ENCODE data around the gene INO80C.
"Not testable (repeated sequence)": the region's sequence is repeated elsewhere in the genome, so short reads cannot be mapped to it uniquely, and the experiment has no call there.

Gene INO80C

DNA sequence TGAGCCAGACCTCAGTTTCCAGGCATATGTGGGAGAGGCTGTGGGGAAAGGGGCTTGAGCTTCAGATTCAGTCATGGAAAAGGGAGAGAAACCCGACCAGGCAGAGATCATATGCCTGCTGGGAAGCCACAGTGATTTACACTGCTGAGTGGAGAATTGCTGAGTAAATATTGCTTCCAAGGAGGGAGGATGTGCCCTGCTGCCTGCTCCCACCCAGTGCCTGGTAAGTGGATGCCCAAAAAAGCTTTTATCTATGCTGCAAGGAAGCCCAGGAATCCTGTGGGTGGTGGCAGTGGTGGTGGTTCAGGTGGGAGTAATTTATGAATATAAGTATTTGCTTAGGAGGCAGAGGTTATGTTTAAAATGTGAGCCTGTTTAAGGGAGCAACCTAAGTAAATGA lies 39.5 kb downstream of the INO80C start:
- DNase-seq: no peak

- no peak for DNase-seq
Measured at GRCh38 chr18:35457140-35457704, 40.5 kb downstream of the INO80C start.

- no peak for DNase-seq
Measured at GRCh38 chr18:35455926-35456763, 41.6 kb downstream of the INO80C start.

- no peak for DNase-seq
Measured at GRCh38 chr18:35454803-35455202, 43.0 kb downstream of the INO80C start.

- DNase-seq: not testable (repeated sequence)
Measured at GRCh38 chr18:35453065-35453464, 44.7 kb downstream of the INO80C start.

- DNase-seq: no peak
Measured at GRCh38 chr18:35451916-35452315, 45.8 kb downstream of the INO80C start.

DNA sequence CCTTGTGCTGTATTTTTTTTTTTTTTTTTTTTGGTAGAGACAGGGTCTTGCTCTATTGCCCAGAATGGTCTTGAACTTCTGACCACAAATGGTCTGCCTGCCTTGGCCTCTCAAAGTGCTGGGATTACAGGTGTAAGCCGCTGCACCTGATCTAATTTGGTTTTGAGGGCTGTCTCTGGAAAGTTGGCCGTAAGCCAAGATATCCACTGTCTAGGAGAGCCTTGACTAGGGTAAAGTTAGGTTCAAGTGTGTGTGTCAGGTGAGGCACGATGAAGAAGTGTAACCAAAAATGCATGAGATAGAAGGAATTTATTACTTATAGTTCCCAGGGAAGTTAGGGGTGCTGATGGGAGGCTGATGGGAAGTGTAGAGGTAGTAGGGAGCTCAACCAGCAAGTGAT lies 46.7 kb downstream of the INO80C start:
- DNase-seq: no peak

DNA sequence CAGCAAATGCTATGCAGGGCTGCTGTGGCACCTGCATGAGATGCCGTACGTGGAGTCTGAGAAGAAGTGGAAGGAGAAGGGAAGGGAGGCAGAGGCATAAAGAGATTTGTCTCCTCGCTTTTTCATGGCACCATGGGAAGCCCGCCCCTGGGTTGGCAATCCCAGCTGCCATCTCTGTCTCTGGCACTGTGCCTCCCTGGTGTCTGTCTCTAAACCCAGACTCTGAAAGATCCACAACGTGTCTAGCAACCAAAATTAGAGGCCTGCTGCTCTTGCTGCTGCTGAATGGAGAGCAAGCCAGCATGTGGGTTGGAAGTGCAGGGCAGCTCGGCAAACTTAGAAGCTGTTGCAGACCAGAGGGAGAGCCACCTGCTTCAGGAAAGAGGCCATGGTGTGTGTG lies 53.1 kb downstream of the INO80C start:
- DNase-seq: no peak

- no peak for DNase-seq
Measured at GRCh38 chr18:35443847-35444246, 53.9 kb downstream of the INO80C start.

DNA sequence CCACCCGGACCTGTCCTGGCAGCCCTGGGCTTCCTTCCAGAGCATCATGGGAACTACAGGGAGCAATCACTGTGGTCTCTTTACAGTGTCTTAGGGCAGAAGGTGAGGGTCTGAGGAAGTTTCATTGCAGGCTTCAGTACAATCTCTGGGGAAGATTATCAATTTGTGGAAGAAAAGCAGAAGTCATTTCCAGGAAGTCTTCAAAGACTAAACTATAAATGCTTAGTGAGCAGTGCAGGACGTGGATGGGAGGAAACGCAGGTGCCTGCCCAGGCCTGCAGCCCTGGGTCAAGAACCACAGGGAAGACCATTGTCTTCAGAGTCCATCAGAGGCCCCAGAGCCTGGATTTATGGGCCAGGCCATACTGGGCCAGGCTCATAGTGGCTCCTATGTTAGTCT lies 54.3 kb downstream of the INO80C start:
- DNase-seq: no peak

- no peak for DNase-seq
Measured at GRCh38 chr18:35442701-35443100, 55.1 kb downstream of the INO80C start.

- no peak for DNase-seq
Measured at GRCh38 chr18:35441857-35442595, 55.7 kb downstream of the INO80C start.

- DNase-seq: no peak
Measured at GRCh38 chr18:35438480-35439234, 59.1 kb downstream of the INO80C start.

- DNase-seq: no peak
Measured at GRCh38 chr18:35437836-35438235, 59.9 kb downstream of the INO80C start.

- DNase-seq: no peak
Measured at GRCh38 chr18:35436076-35436649, 61.6 kb downstream of the INO80C start.

DNA sequence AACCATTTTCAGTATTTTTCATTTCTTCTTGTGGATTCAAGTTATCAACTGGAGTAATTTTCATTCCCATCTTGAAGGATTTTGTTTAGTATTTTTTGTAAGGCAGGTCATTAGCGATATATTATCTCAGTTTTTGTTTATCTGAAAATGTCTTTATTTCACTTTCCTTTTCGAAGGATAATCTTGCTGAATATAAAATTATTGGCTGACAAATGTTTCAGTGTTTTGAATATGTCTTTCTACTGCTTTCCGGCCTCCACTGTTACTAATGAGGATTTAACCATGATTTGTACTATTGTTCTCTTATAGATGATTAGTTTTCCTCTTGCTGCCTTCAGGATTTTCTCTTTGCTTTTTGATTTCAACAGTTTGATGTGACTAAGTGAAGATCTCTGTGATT lies 62.4 kb downstream of the INO80C start:
- DNase-seq: no peak

GRCh38 chr18:35432565-35433001 lies 65.2 kb downstream of the INO80C start:
- DNase-seq: no peak

GRCh38 chr18:35431374-35431741 lies 66.4 kb downstream of the INO80C start:
- DNase-seq: no peak

- DNase-seq: no peak
Measured at GRCh38 chr18:35430721-35431373, 66.9 kb downstream of the INO80C start.

- no peak for DNase-seq
Measured at GRCh38 chr18:35426786-35427185, 71.0 kb downstream of the INO80C start.

- DNase-seq: no peak
Measured at GRCh38 chr18:35424356-35424755, 73.4 kb downstream of the INO80C start.

GRCh38 chr18:35422237-35422636 lies 75.5 kb downstream of the INO80C start:
- DNase-seq: no peak

All from stimulated activated CD4-positive, alpha-beta T cell treated with anti-CD3 and anti-CD28 coated beads, Interleukin-2, amount 100 ng/mL, for 48 hours (primary cell).